Caco-2 (cell line): ENCODE measurements around the gene ZIC2. TPM values are rescaled to one million over a fixed set of nuclear protein-coding genes. Genes with fewer than 3 reads are reported as not detected.

Experiments used
- BruUV-seq: library from RNA; stranded (reverse); fragments of 400-500 nt; replicated peaks from 2 replicates; lab custom pipeline; 2021; lab: Mats Ljungman, UMichigan
- CTCF ChIA-PET: fragments of 300-600 bp; sonication (Branson Sonifier 250); formaldehyde crosslinking; loops from one replicate; lab custom pipeline; 2022; ENCODE audit warnings: antibody characterized with exemption; lab: Charles Lee
- POLR2A ChIA-PET: fragments of 300-600 bp; sonication (Branson Sonifier 250); formaldehyde crosslinking; loops from one replicate; lab custom pipeline; 2022; ENCODE audit warnings: antibody characterized with exemption; lab: Charles Lee
- DNase-seq, 2 experiments: peaks; one replicate each; pipeline versions ENCODE4 v3.0.0 to v3.0.0-alpha.2; 2020 to 2022
- H3K27me3 ChIP-seq: replicated peaks from 2 replicates; pipeline ENCODE4 v1.6.0; 2011; ENCODE audit warnings: low read length; ENCODE audit not compliant: control insufficient read depth, insufficient read depth
- H3K36me3 ChIP-seq: 2 replicates; pipeline ENCODE4 v1.5.1; 2011; ENCODE audit warnings: low read length; ENCODE audit not compliant: control insufficient read depth, insufficient read depth
- H3K4me1 ChIP-seq: fragments of 250-450 bp; sonication (Bioruptor Pico); 2 replicates; pipeline ENCODE4 v1.5.1; 2020; ENCODE audit warnings: mild to moderate bottlenecking
- H3K4me3 ChIP-seq: 2 replicates; pipeline ENCODE4 v1.5.1; 2011; ENCODE audit warnings: low read depth, mild to moderate bottlenecking, control low read depth, low read length
- H3K9me3 ChIP-seq: fragments of 250-450 bp; sonication (Bioruptor Pico); 2 replicates; pipeline ENCODE4 v1.5.1; 2020; ENCODE audit warnings: mild to moderate bottlenecking, moderate library complexity
- H3K27ac Mint-ChIP-seq: one replicate; pipeline ENCODE4 v1.8.0; 2022; ENCODE audit warnings: mixed read lengths; ENCODE audit not compliant: unreplicated experiment
- H3K27me3 Mint-ChIP-seq: one replicate; pipeline ENCODE4 v1.8.0; 2022; ENCODE audit warnings: mixed read lengths; ENCODE audit not compliant: insufficient read depth, unreplicated experiment
- H3K36me3 Mint-ChIP-seq: one replicate; pipeline ENCODE4 v1.8.0; 2022; ENCODE audit warnings: mild to moderate bottlenecking, mixed read lengths; ENCODE audit not compliant: insufficient read depth, unreplicated experiment
- H3K4me1 Mint-ChIP-seq: one replicate; pipeline ENCODE4 v1.8.0; 2022; ENCODE audit warnings: low read depth, mixed read lengths; ENCODE audit not compliant: unreplicated experiment
- H3K4me3 Mint-ChIP-seq: one replicate; pipeline ENCODE4 v1.8.0; 2022; ENCODE audit warnings: mild to moderate bottlenecking, moderate library complexity, mixed read lengths; ENCODE audit not compliant: unreplicated experiment
- H3K9me3 Mint-ChIP-seq: one replicate; pipeline ENCODE4 v1.8.0; 2022; ENCODE audit warnings: mixed read lengths; ENCODE audit not compliant: unreplicated experiment
- intact Hi-C: fragments of 100-400 bp; cut with micrococcal nuclease; formaldehyde crosslinking; loops from one replicate; pipeline ENCODE4 v1.10.0; 2022; ENCODE audit not compliant: unreplicated experiment
- total RNA-seq: library from RNA; stranded (reverse); gene quantifications from 2 replicates; pipeline ENCODE4 v1.2.3, GENCODE V29; 2022
- TF ChIP-seq, protein P1 (sequence below), 2 experiments: fragments of 200-600 bp in 1 of 2; IDR thresholded peaks; 1 replicate in 1 of 2; 2 replicates in 1 of 2; pipeline versions ENCODE4 v1.5.1 to v1.8.0; 2011 to 2022; ENCODE audit warnings: antibody characterized with exemption in 1 of 2, control low read depth in 1 of 2, inconsistent platforms in 1 of 2, low read depth in 1 of 2, low read length in 1 of 2, mild to moderate bottlenecking in 1 of 2, moderate library complexity in 1 of 2; ENCODE audit not compliant: insufficient read depth in 1 of 2, severe bottlenecking in 1 of 2, unreplicated experiment in 1 of 2

The ZIC2 gene
- total RNA-seq, 1 experiment from 2014 or later: 1.3 TPM

DNA sequence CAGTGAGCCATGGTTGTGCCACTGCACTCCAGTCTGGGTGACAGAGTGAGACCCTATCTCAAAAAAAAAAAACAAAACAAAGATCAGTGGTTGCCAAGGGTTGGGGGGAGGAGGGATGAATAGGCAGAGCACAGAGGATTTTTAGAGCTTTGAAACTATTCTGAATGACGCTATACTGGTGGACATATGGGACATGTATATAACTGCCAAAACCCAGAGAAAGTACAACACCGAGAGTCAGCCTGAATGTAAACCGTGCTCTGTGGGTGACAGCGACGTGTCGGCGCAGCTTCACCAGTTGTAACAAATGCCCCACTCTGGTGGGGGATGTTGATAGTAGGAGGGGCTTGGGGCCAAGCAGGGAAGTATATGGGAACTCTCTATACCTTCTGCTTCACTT, 42.9 kb upstream of the ZIC2 start:
- Mint-ChIP-seq H3K9me3 (no peaks in the 10 kb centered on the region), H3K27me3 (no peaks in the 10 kb centered on the region), H3K4me1 (peaks cover 7% of the 10 kb centered on the region), H3K4me3 (no peak overlapping the region), H3K36me3 (no peaks in the 10 kb centered on the region), H3K27ac (no peak overlapping the region)
- H3K4me1 ChIP-seq: peaks cover 5% of the 10 kb centered on the region; the same call in 1 of the 2 replicates
- H3K36me3 ChIP-seq: no peaks in the 10 kb centered on the region
- no peaks in the 10 kb centered on the region for H3K27me3 ChIP-seq
- DNase-seq: no peak
- H3K9me3 ChIP-seq: no peaks in the 10 kb centered on the region
- BruUV-seq: no TSS peak
- intact Hi-C loops: no loop called here
- TF ChIP-seq, protein P1, sequence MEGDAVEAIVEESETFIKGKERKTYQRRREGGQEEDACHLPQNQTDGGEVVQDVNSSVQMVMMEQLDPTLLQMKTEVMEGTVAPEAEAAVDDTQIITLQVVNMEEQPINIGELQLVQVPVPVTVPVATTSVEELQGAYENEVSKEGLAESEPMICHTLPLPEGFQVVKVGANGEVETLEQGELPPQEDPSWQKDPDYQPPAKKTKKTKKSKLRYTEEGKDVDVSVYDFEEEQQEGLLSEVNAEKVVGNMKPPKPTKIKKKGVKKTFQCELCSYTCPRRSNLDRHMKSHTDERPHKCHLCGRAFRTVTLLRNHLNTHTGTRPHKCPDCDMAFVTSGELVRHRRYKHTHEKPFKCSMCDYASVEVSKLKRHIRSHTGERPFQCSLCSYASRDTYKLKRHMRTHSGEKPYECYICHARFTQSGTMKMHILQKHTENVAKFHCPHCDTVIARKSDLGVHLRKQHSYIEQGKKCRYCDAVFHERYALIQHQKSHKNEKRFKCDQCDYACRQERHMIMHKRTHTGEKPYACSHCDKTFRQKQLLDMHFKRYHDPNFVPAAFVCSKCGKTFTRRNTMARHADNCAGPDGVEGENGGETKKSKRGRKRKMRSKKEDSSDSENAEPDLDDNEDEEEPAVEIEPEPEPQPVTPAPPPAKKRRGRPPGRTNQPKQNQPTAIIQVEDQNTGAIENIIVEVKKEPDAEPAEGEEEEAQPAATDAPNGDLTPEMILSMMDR (IDR thresholded peaks at IDR 0.05; ENCODE audit: insufficient read depth in 1 of 2, low read depth in 1 of 2, low read length in 1 of 2, severe bottlenecking in 1 of 2, unreplicated experiment in 1 of 2): no peak
- H3K4me3 ChIP-seq: no peak overlapping the region
- POLR2A ChIA-PET: no interaction called here
- CTCF ChIA-PET: no interaction called here

- H3K27me3 ChIP-seq: no peaks in the 10 kb centered on the region
- ChIA-PET CTCF (no interaction called here), POLR2A (no interaction called here)
- no peaks in the 10 kb centered on the region for H3K36me3 ChIP-seq
- H3K27ac Mint-ChIP-seq: no peak overlapping the region
- BruUV-seq: no TSS peak
- H3K9me3 Mint-ChIP-seq: no peaks in the 10 kb centered on the region
- H3K4me3 ChIP-seq: no peak overlapping the region
- H3K4me1 ChIP-seq: peaks cover 5% of the 10 kb centered on the region; the same call in 1 of the 2 replicates
- no peaks in the 10 kb centered on the region for H3K27me3 Mint-ChIP-seq
- TF ChIP-seq, protein P1 (IDR thresholded peaks at IDR 0.05; ENCODE audit: insufficient read depth in 1 of 2, low read depth in 1 of 2, low read length in 1 of 2, severe bottlenecking in 1 of 2, unreplicated experiment in 1 of 2): no peak
- H3K36me3 Mint-ChIP-seq: no peaks in the 10 kb centered on the region
- intact Hi-C loops: no loop called here
- peak in 1 of 2 experiments; percentile 10 for DNase-seq
- H3K4me1 Mint-ChIP-seq: peaks cover 7% of the 10 kb centered on the region
- peak overlapping the region; percentile 3 for H3K4me3 Mint-ChIP-seq
- H3K9me3 ChIP-seq: no peaks in the 10 kb centered on the region
Measured at GRCh38 chr13:99941086-99941485, 40.5 kb upstream of the ZIC2 start.

DNA sequence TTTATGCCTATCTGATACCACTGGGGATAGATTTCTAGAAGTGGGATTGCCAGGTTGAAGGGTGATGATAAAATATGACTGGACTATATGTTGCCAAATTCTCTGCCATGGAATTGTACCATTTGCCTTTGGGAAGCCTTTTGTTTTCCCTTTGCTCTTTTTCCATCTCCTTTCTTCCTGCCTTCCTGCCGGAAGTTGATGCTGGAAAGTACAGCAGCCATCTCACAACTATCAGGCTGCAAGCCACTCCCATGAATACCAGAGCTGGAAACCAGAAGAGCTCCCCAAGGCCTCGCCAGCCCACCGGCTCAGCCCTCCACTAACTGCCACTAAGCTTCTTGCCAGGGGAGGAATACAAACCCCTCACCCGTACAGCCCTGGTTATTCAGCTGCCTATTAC, 39.7 kb upstream of the ZIC2 start:
- H3K4me1 ChIP-seq: peaks cover 5% of the 10 kb centered on the region; the same call in 1 of the 2 replicates
- ChIA-PET CTCF (no interaction called here), POLR2A (no interaction called here)
- Mint-ChIP-seq H3K36me3 (no peaks in the 10 kb centered on the region), H3K4me1 (peaks cover 7% of the 10 kb centered on the region), H3K27me3 (peaks cover 3% of the 10 kb centered on the region), H3K9me3 (no peaks in the 10 kb centered on the region), H3K27ac (no peak overlapping the region), H3K4me3 (no peak overlapping the region)
- no peaks in the 10 kb centered on the region for H3K36me3 ChIP-seq
- intact Hi-C loops: no loop called here
- no peaks in the 10 kb centered on the region for H3K27me3 ChIP-seq
- BruUV-seq: no TSS peak
- no peak for DNase-seq
- TF ChIP-seq, protein P1 (IDR thresholded peaks at IDR 0.05; ENCODE audit: insufficient read depth in 1 of 2, low read depth in 1 of 2, low read length in 1 of 2, severe bottlenecking in 1 of 2, unreplicated experiment in 1 of 2): no peak
- no peaks in the 10 kb centered on the region for H3K9me3 ChIP-seq
- no peak overlapping the region for H3K4me3 ChIP-seq
